Calu3 (cell line): ENCODE measurements around the gene PRKAR2B. TPM values are rescaled to one million over a fixed set of nuclear protein-coding genes. Genes with fewer than 3 reads are reported as not detected.

Experiments
- BruUV-seq: library from RNA; stranded (reverse); fragments of 400-500 nt; replicated peaks from 2 replicates; lab custom pipeline; 2021; lab: Mats Ljungman, UMichigan
- CTCF ChIA-PET: fragments of 300-600 bp; sonication (Branson Sonifier 250); formaldehyde crosslinking; loops from one replicate; lab custom pipeline; 2022; ENCODE audit warnings: antibody characterized with exemption; lab: Charles Lee
- DNase-seq: peaks from one replicate; pipeline ENCODE4 v3.0.0; 2022
- H3K27ac Mint-ChIP-seq: one replicate; pipeline ENCODE4 v1.8.0; 2022; ENCODE audit warnings: mixed read lengths; ENCODE audit not compliant: unreplicated experiment
- H3K27me3 Mint-ChIP-seq: one replicate; pipeline ENCODE4 v1.8.0; 2022; ENCODE audit warnings: mixed read lengths; ENCODE audit not compliant: unreplicated experiment
- H3K36me3 Mint-ChIP-seq: one replicate; pipeline ENCODE4 v1.8.0; 2022; ENCODE audit warnings: mild to moderate bottlenecking, moderate library complexity, mixed read lengths; ENCODE audit not compliant: insufficient read depth, unreplicated experiment
- H3K4me1 Mint-ChIP-seq: one replicate; pipeline ENCODE4 v1.8.0; 2022; ENCODE audit warnings: mild to moderate bottlenecking, low read depth, mixed read lengths; ENCODE audit not compliant: unreplicated experiment
- H3K4me3 Mint-ChIP-seq: one replicate; pipeline ENCODE4 v1.8.0; 2022; ENCODE audit warnings: mild to moderate bottlenecking, low read depth, moderate library complexity, mixed read lengths; ENCODE audit not compliant: unreplicated experiment
- H3K9me3 Mint-ChIP-seq: one replicate; pipeline ENCODE4 v1.8.0; 2022; ENCODE audit warnings: low read depth, mixed read lengths; ENCODE audit not compliant: unreplicated experiment
- intact Hi-C: fragments of 100-400 bp; cut with micrococcal nuclease; formaldehyde crosslinking; loops from one replicate; pipeline ENCODE4 v1.10.0; 2022; ENCODE audit not compliant: unreplicated experiment
- total RNA-seq: library from RNA; stranded (reverse); gene quantifications from 2 replicates; pipeline ENCODE4 v1.2.3, GENCODE V29; 2022
- TF ChIP-seq, protein P1 (sequence below): fragments of 200-600 bp; IDR thresholded peaks from one replicate; pipeline ENCODE4 v1.8.0; 2022; ENCODE audit warnings: antibody characterized with exemption; ENCODE audit not compliant: unreplicated experiment

PRKAR2B gene
- total RNA-seq, 1 experiment from 2014 or later: 3.1 TPM

DNA sequence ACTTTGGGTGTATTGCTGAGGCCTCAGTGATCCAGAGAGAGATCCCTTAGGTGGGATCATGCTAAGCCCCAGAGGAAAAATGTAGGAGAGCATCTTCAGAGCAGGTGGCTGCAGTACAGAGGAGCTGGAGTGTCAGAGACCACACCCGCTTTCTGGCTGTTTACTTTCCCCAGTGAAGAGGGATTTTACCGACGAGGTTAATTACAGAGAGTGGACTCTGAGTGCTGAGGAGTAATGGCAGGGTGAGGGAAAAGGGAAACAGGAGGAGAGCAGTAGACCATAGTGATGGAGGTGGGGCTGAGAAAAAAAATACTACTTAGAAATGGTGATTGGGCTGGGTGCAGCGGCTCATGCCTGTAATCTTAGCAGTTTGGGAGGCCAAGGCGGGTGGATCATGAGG lies 81.0 kb downstream of the PRKAR2B start:
- Mint-ChIP-seq H3K4me3 (no peak overlapping the region), H3K9me3 (no peaks in the 10 kb centered on the region), H3K27ac (no peak overlapping the region), H3K27me3 (no peaks in the 10 kb centered on the region), H3K36me3 (no peaks in the 10 kb centered on the region), H3K4me1 (no peaks in the 10 kb centered on the region)
- no TSS peak for BruUV-seq
- TF ChIP-seq, protein P1, sequence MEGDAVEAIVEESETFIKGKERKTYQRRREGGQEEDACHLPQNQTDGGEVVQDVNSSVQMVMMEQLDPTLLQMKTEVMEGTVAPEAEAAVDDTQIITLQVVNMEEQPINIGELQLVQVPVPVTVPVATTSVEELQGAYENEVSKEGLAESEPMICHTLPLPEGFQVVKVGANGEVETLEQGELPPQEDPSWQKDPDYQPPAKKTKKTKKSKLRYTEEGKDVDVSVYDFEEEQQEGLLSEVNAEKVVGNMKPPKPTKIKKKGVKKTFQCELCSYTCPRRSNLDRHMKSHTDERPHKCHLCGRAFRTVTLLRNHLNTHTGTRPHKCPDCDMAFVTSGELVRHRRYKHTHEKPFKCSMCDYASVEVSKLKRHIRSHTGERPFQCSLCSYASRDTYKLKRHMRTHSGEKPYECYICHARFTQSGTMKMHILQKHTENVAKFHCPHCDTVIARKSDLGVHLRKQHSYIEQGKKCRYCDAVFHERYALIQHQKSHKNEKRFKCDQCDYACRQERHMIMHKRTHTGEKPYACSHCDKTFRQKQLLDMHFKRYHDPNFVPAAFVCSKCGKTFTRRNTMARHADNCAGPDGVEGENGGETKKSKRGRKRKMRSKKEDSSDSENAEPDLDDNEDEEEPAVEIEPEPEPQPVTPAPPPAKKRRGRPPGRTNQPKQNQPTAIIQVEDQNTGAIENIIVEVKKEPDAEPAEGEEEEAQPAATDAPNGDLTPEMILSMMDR: no peak
- no peak for DNase-seq
- CTCF ChIA-PET: no interaction called here
- intact Hi-C loops: no loop called here

- Mint-ChIP-seq H3K27ac (no peak overlapping the region), H3K9me3 (no peaks in the 10 kb centered on the region), H3K27me3 (no peaks in the 10 kb centered on the region), H3K4me3 (no peak overlapping the region), H3K4me1 (no peaks in the 10 kb centered on the region), H3K36me3 (no peaks in the 10 kb centered on the region)
- intact Hi-C loops: no loop called here
- CTCF ChIA-PET: no interaction called here
- no TSS peak for BruUV-seq
- TF ChIP-seq, protein P1: no peak
- no peak for DNase-seq
These were observed 83.7 kb downstream of the PRKAR2B start for GRCh38 chr7:107128217-107128616.

- Mint-ChIP-seq H3K27me3 (no peaks in the 10 kb centered on the region), H3K27ac (no peak overlapping the region), H3K4me1 (no peaks in the 10 kb centered on the region), H3K9me3 (no peaks in the 10 kb centered on the region), H3K4me3 (no peak overlapping the region), H3K36me3 (no peaks in the 10 kb centered on the region)
- CTCF ChIA-PET: no interaction called here
- BruUV-seq: no TSS peak
- intact Hi-C loops: no loop called here
- DNase-seq: no peak
- TF ChIP-seq, protein P1: no peak
These were observed 84.2 kb downstream of the PRKAR2B start for GRCh38 chr7:107128748-107129147.

GRCh38 chr7:107130487-107131220 lies 86.1 kb downstream of the PRKAR2B start:
- H3K36me3 Mint-ChIP-seq: no peaks in the 10 kb centered on the region
- intact Hi-C loops: loop anchor here (10.0 kb wide), 1 partner anchor 56 kb away; no protein-coding TSS in a partner anchor
- BruUV-seq: no TSS peak
- no peak overlapping the region for H3K4me3 Mint-ChIP-seq
- no peaks in the 10 kb centered on the region for H3K4me1 Mint-ChIP-seq
- peaks cover 2% of the 10 kb centered on the region for H3K27me3 Mint-ChIP-seq
- DNase-seq: no peak
- H3K9me3 Mint-ChIP-seq: no peaks in the 10 kb centered on the region
- CTCF ChIA-PET: no interaction called here
- TF ChIP-seq, protein P1: no peak
- H3K27ac Mint-ChIP-seq: no peak overlapping the region
